Suprapubic skin (tissue), 4 donors: ENCODE results near the gene ARFIP2.

Source experiments
- CTCF ChIP-seq, 2 donors: fragments of 200-600 bp in 1 of 2; fragments of 450-650 bp in 1 of 2; sonication (generic) in 1 of 2; IDR thresholded peaks; one replicate each; pipeline ENCODE4 v1.5.1; 2016 to 2019; ENCODE audit warnings: antibody characterized with exemption in 2 of 2, mild to moderate bottlenecking in 1 of 2, moderate library complexity in 1 of 2
- EP300 ChIP-seq: sonication (generic); formaldehyde crosslinking; IDR thresholded peaks from one replicate; pipeline ENCODE4 v1.6.1; 2017; ENCODE audit warnings: antibody characterized with exemption
- POLR2A ChIP-seq, 2 donors: fragments of 450-650 bp; IDR thresholded peaks; one replicate each; pipeline ENCODE4 v1.6.1; 2017; ENCODE audit warnings: antibody characterized with exemption in 2 of 2, mild to moderate bottlenecking in 2 of 2, moderate library complexity in 2 of 2
- POLR2AphosphoS5 ChIP-seq, 3 donors: sonication (generic); formaldehyde crosslinking; IDR thresholded peaks; one replicate each; pipeline ENCODE4 v1.6.1; 2017; ENCODE audit warnings: antibody characterized with exemption in 3 of 3

- TF ChIP-seq CTCF (IDR thresholded peaks at IDR 0.05) (no peak), POLR2A (IDR thresholded peaks at IDR 0.05) (no peak), POLR2AphosphoS5 (IDR thresholded peaks at IDR 0.05) (no peak), EP300 (no peak)
Measured at GRCh38 chr11:6442441-6442840, 38.7 kb downstream of the ARFIP2 start.
